ENCODE results near the gene LUC7L3.

LUC7L3 gene

DNA sequence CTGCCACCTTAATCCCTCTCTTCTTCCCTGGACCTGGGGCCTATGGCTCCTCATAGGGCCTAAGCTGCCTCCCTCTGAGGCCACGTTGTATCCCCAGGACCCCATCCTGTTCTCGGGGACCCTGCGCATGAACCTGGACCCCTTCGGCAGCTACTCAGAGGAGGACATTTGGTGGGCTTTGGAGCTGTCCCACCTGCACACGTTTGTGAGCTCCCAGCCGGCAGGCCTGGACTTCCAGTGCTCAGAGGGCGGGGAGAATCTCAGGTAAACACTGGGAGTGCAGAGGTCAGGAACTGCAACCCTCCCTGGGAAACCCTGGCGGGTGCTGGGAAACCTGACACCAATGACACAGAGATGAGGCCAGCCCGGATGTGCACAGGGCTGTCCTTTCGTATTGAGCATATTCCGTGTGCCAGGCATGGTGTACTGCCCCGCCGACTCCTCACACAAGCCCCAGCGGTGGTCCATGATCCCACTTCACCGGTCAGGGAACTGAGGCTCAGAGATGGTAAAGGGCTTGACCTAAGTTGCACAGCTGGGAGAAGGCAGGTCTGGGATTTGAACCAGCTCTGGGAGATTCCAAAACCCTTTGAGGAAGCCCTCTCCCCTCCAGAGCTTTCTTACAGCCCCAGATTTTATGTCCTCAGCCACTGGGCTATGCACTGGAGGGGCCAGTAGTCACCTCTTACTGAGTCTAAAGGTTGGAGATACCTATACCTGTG lies 34.6 kb upstream of the LUC7L3 start:
- no peak for TF ChIP-seq CTCF (IDR thresholded peaks at IDR 0.05)

- TF ChIP-seq CTCF (IDR thresholded peaks at IDR 0.05): no peak
Measured at GRCh38 chr17:50685334-50685665, 34.1 kb upstream of the LUC7L3 start.

- TF ChIP-seq CTCF (IDR thresholded peaks at IDR 0.05): no peak
Measured at GRCh38 chr17:50685691-50686493, 33.5 kb upstream of the LUC7L3 start.

DNA sequence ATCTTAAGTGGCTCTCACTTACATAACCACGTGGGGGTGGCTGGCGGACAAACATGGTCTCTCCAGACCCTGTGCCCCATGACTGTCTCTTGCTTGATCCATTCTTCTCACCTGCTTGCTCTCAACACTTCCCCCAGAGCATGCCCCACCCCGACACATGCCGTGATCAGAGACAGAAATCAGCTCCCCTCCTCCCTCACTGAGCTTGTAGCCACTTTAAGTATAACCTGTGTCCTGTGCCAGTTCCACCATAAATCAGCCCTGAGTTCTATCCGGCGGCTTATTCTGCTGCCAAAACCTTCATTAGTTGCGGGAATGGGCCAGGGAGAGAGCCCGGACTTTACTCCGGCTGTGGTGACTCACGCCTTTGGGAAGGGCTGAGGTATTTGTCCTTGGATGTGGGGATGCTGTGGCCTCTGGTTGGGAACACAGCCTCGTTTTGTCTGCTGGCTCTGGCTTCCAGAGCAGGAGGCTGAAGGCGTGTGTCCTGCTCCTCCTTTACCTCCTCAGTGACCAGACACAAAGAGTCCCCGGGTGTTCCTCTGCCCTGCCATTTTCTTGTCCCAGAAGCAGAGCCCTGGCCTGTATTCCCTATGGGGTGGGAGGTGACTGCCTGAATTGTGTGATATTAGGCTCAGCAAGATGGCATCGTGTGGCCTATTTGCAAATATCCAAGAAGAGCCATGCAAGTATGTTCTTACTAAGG lies 32.8 kb upstream of the LUC7L3 start:
- no peak for TF ChIP-seq CTCF (IDR thresholded peaks at IDR 0.05)

- TF ChIP-seq CTCF (IDR thresholded peaks at IDR 0.05): no peak
Measured at GRCh38 chr17:50687200-50688066, 32.0 kb upstream of the LUC7L3 start.

GRCh38 chr17:50688245-50688644 lies 31.2 kb upstream of the LUC7L3 start:
- no peak for TF ChIP-seq CTCF (IDR thresholded peaks at IDR 0.05)

DNA sequence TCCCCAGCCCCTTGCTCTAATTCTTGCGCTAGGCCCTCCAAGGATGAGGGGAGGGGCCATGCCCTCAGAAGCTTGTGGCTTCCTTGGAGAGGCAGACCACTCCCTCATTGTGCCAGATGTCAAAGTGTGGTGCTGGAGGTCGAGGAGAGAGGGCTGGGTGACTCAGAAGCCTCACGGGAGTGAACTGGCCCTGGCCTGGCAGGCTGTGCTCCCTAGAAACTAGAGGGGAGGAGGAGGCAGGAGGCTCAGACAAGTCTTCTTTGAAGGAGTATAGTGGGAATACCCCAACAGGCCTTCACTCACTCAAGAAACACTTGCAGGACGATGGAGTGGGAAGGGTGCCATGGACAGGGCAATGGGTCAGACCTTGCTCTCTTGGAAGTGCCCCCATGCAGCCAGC lies 30.2 kb upstream of the LUC7L3 start:
- TF ChIP-seq CTCF (IDR thresholded peaks at IDR 0.05): no peak
